Peyer's patch (tissue), 4 donors: ENCODE data around the gene IGIP.

Source experiments
- POLR2A ChIP-seq, 2 donors: fragments of 450-650 bp; IDR thresholded peaks; one replicate each; pipeline ENCODE4 v1.5.1; 2017; ENCODE audit warnings: antibody characterized with exemption in 2 of 2, mild to moderate bottlenecking in 2 of 2, moderate library complexity in 2 of 2
- TF ChIP-seq, protein P1 (sequence below), 6 experiments: fragments of 450-650 bp in 4 of 6; fragments of 200-600 bp in 2 of 6; sonication (generic) in 1 of 6; IDR thresholded peaks; one replicate each; pipeline ENCODE4 v1.5.1; 2017 to 2019; ENCODE audit warnings: antibody characterized with exemption in 6 of 6, mild to moderate bottlenecking in 3 of 6, moderate library complexity in 1 of 6

DNA sequence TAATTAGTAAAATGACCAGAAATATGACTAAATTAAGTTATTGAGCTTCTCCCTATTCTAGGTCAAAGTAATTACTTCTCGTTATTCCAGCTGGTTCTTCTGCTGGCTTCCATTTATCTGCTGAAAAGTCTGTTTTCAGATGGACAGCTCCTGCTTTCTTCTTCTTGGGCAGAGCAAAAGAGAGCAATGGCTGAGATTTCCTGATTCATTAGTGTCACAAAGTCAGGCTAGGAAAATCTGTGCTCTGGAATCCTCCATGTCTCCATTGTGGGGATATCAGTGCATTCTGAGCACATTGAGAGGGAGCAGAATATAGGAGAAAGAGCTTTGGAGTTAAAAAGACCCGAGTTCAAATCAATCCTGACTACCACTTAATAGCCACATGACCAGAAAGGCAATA, 48.9 kb upstream of the IGIP start:
- TF ChIP-seq, protein P1, sequence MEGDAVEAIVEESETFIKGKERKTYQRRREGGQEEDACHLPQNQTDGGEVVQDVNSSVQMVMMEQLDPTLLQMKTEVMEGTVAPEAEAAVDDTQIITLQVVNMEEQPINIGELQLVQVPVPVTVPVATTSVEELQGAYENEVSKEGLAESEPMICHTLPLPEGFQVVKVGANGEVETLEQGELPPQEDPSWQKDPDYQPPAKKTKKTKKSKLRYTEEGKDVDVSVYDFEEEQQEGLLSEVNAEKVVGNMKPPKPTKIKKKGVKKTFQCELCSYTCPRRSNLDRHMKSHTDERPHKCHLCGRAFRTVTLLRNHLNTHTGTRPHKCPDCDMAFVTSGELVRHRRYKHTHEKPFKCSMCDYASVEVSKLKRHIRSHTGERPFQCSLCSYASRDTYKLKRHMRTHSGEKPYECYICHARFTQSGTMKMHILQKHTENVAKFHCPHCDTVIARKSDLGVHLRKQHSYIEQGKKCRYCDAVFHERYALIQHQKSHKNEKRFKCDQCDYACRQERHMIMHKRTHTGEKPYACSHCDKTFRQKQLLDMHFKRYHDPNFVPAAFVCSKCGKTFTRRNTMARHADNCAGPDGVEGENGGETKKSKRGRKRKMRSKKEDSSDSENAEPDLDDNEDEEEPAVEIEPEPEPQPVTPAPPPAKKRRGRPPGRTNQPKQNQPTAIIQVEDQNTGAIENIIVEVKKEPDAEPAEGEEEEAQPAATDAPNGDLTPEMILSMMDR (IDR thresholded peaks at IDR 0.05), result no peak
- TF ChIP-seq POLR2A (IDR thresholded peaks at IDR 0.05), result no peak
